ENCODE data around the gene TNFSF9.
"Not testable (repeated sequence)": the region's sequence is repeated elsewhere in the genome, so short reads cannot be mapped to it uniquely, and the experiment has no call there.

The TNFSF9 gene

GRCh38 chr19:6494438-6495036 lies 36.3 kb upstream of the TNFSF9 start:
- Histone ChIP-seq H3K27me3 (ENCODE audit: control insufficient read depth in 1 of 2, insufficient read depth in 2 of 2, low read length in 2 of 2) (peaks cover 2 to 3% of the 10 kb centered on the region in 2 donors), H3K4me3 (ENCODE audit: low read length in 2 of 2) (no peak overlapping the region), H3K9me3 (ENCODE audit: control insufficient read depth in 2 of 2, low read length in 2 of 2) (peaks cover 0 to 5% of the 10 kb centered on the region in 2 donors), H3K36me3 (ENCODE audit: control insufficient read depth in 2 of 2, insufficient read depth in 2 of 2, low read length in 2 of 2) (no peaks in the 10 kb centered on the region), H3K27ac (ENCODE audit: low read length) (no peak overlapping the region), H3K9ac (ENCODE audit: low read length in 2 of 2) (no peak overlapping the region), H3K4me1 (ENCODE audit: control insufficient read depth, insufficient read depth, low read length) (no peaks in the 10 kb centered on the region)

- H3K27ac ChIP-seq (ENCODE audit: low read length): no peak overlapping the region
- no peaks in the 10 kb centered on the region for H3K36me3 ChIP-seq (ENCODE audit: control insufficient read depth in 2 of 2, insufficient read depth in 2 of 2, low read length in 2 of 2)
- peaks cover 0 to 5% of the 10 kb centered on the region in 2 donors for H3K9me3 ChIP-seq (ENCODE audit: control insufficient read depth in 2 of 2, low read length in 2 of 2)
- H3K9ac ChIP-seq (ENCODE audit: low read length in 2 of 2): no peak overlapping the region
- H3K4me3 ChIP-seq (ENCODE audit: low read length in 2 of 2): no peak overlapping the region
- no peaks in the 10 kb centered on the region for H3K4me1 ChIP-seq (ENCODE audit: control insufficient read depth, insufficient read depth, low read length)
- H3K27me3 ChIP-seq (ENCODE audit: control insufficient read depth in 1 of 2, insufficient read depth in 2 of 2, low read length in 2 of 2): peaks cover 5 to 6% of the 10 kb centered on the region in 2 donors
Measured at GRCh38 chr19:6495947-6496346, 34.9 kb upstream of the TNFSF9 start.

GRCh38 chr19:6498294-6499036 lies 32.4 kb upstream of the TNFSF9 start:
- Histone ChIP-seq H3K36me3 (ENCODE audit: control insufficient read depth in 2 of 2, insufficient read depth in 2 of 2, low read length in 2 of 2) (no peaks in the 10 kb centered on the region), H3K4me1 (ENCODE audit: control insufficient read depth, insufficient read depth, low read length) (peaks cover 9% of the 10 kb centered on the region), H3K27ac (ENCODE audit: low read length) (no peak overlapping the region), H3K9ac (ENCODE audit: low read length in 2 of 2) (no peak overlapping the region), H3K27me3 (ENCODE audit: control insufficient read depth in 1 of 2, insufficient read depth in 2 of 2, low read length in 2 of 2) (peaks cover 11 to 26% of the 10 kb centered on the region in 2 donors), H3K9me3 (ENCODE audit: control insufficient read depth in 2 of 2, low read length in 2 of 2) (no peaks in the 10 kb centered on the region), H3K4me3 (ENCODE audit: low read length in 2 of 2) (no peak overlapping the region)

- H3K36me3 ChIP-seq (ENCODE audit: control insufficient read depth in 2 of 2, insufficient read depth in 2 of 2, low read length in 2 of 2): no peaks in the 10 kb centered on the region
- H3K9ac ChIP-seq (ENCODE audit: low read length in 2 of 2): no peak overlapping the region
- H3K4me1 ChIP-seq (ENCODE audit: control insufficient read depth, insufficient read depth, low read length): peaks cover 9% of the 10 kb centered on the region
- no peak overlapping the region for H3K27ac ChIP-seq (ENCODE audit: low read length)
- peaks cover 14 to 29% of the 10 kb centered on the region in 2 donors for H3K27me3 ChIP-seq (ENCODE audit: control insufficient read depth in 1 of 2, insufficient read depth in 2 of 2, low read length in 2 of 2)
- H3K4me3 ChIP-seq (ENCODE audit: low read length in 2 of 2): no peak overlapping the region
- H3K9me3 ChIP-seq (ENCODE audit: control insufficient read depth in 2 of 2, low read length in 2 of 2): no peaks in the 10 kb centered on the region
Measured at GRCh38 chr19:6499052-6499790, 31.6 kb upstream of the TNFSF9 start.

- Histone ChIP-seq H3K9me3 (ENCODE audit: control insufficient read depth in 2 of 2, low read length in 2 of 2) (no peaks in the 10 kb centered on the region), H3K27me3 (ENCODE audit: control insufficient read depth in 1 of 2, insufficient read depth in 2 of 2, low read length in 2 of 2) (peaks cover 14 to 29% of the 10 kb centered on the region in 2 donors), H3K27ac (ENCODE audit: low read length) (no peak overlapping the region), H3K9ac (ENCODE audit: low read length in 2 of 2) (no peak overlapping the region), H3K36me3 (ENCODE audit: control insufficient read depth in 2 of 2, insufficient read depth in 2 of 2, low read length in 2 of 2) (no peaks in the 10 kb centered on the region), H3K4me3 (ENCODE audit: low read length in 2 of 2) (peak overlapping the region in 1 of 2 donors; percentile 58), H3K4me1 (ENCODE audit: control insufficient read depth, insufficient read depth, low read length) (peaks cover 9% of the 10 kb centered on the region)
Measured at GRCh38 chr19:6500837-6501739, 29.7 kb upstream of the TNFSF9 start.

- H3K27me3 ChIP-seq (ENCODE audit: control insufficient read depth in 1 of 2, insufficient read depth in 2 of 2, low read length in 2 of 2): peaks cover 14 to 29% of the 10 kb centered on the region in 2 donors
- no peak within 1 kb of the TSS for H3K9ac ChIP-seq (ENCODE audit: low read length in 2 of 2)
- no peak within 1 kb of the TSS for H3K27ac ChIP-seq (ENCODE audit: low read length)
- peaks cover 9% of the 10 kb centered on the region for H3K4me1 ChIP-seq (ENCODE audit: control insufficient read depth, insufficient read depth, low read length)
- no peaks in the 10 kb centered on the region for H3K9me3 ChIP-seq (ENCODE audit: control insufficient read depth in 2 of 2, low read length in 2 of 2)
- H3K4me3 ChIP-seq (ENCODE audit: low read length in 2 of 2): peak within 1 kb of the TSS in 1 of 2 donors; percentile 58
- H3K36me3 ChIP-seq (ENCODE audit: control insufficient read depth in 2 of 2, insufficient read depth in 2 of 2, low read length in 2 of 2): no peaks in the 10 kb centered on the region
Measured at GRCh38 chr19:6501740-6502648, 28.8 kb upstream of the TNFSF9 start, which contains the start of gene TUBB4A. Gene TUBB4A, minus strand, starts transcription at chr19:6502309. Its CDS starts 97 bp downstream, at chr19:6502212.

GRCh38 chr19:6503407-6504201 lies 27.2 kb upstream of the TNFSF9 start:
- Histone ChIP-seq H3K27me3 (ENCODE audit: control insufficient read depth in 1 of 2, insufficient read depth in 2 of 2, low read length in 2 of 2) (peaks cover 14 to 29% of the 10 kb centered on the region in 2 donors), H3K4me1 (ENCODE audit: control insufficient read depth, insufficient read depth, low read length) (peaks cover 9% of the 10 kb centered on the region), H3K9ac (ENCODE audit: low read length in 2 of 2) (no peak overlapping the region), H3K27ac (ENCODE audit: low read length) (no peak overlapping the region), H3K9me3 (ENCODE audit: control insufficient read depth in 2 of 2, low read length in 2 of 2) (no peaks in the 10 kb centered on the region), H3K36me3 (ENCODE audit: control insufficient read depth in 2 of 2, insufficient read depth in 2 of 2, low read length in 2 of 2) (no peaks in the 10 kb centered on the region), H3K4me3 (ENCODE audit: low read length in 2 of 2) (no peak overlapping the region)

GRCh38 chr19:6508028-6508771 lies 22.6 kb upstream of the TNFSF9 start:
- not testable (repeated sequence) for H3K4me3 ChIP-seq (ENCODE audit: low read length in 2 of 2); H3K9ac ChIP-seq (ENCODE audit: low read length in 2 of 2); H3K36me3 ChIP-seq (ENCODE audit: control insufficient read depth in 2 of 2, insufficient read depth in 2 of 2, low read length in 2 of 2); H3K4me1 ChIP-seq (ENCODE audit: control insufficient read depth, insufficient read depth, low read length); H3K27ac ChIP-seq (ENCODE audit: low read length); H3K9me3 ChIP-seq (ENCODE audit: control insufficient read depth in 2 of 2, low read length in 2 of 2); H3K27me3 ChIP-seq (ENCODE audit: control insufficient read depth in 1 of 2, insufficient read depth in 2 of 2, low read length in 2 of 2)
